Ecto neural progenitor cell (in vitro differentiated cells): Measurements from ENCODE around the gene CLIC4.
"Not testable (repeated sequence)": the region's sequence is repeated elsewhere in the genome, so short reads cannot be mapped to it uniquely, and the experiment has no call there.

Experiments used
- DNase-seq: peaks from one replicate; pipeline ENCODE4 v3.0.0-alpha.2; 2018; ENCODE audit warnings: low spot score

CLIC4 gene

DNA sequence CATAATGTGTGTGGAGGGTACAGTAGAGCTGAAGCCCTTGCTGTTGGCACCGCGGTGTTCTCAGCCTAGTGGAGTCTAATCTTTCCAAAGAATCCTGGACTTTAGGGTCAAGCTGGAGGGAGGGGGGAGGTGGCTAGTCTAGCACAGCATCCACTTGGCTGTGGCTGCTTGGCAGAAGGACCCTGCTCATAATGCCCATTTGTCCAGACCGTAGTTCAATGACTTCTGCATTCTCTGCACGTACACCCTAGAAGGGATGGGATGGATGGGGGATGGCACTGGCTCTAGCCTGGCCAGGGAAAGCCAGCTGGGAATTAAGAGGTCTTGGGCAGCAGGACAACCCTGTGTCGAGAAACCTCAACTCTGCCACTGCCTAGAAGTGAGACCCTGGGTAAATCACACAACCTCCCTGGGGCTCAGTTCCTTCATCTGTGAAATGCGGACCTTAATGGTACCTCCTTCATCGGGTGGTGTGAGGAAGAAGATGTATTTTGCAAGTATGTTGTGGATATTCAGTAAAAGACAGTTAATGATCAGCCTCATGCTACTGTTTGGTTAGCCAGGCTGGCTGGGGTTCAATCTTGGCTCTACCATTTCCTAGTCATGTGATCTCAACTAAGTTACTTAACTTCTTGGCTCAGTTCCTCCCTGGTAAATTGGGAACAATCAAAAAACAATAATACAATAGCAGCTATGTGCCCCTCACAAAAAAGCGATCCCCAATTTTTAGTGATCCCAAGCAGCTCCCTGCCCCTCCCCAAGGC, 27.2 kb upstream of the CLIC4 start:
- DNase-seq: no peak

DNA sequence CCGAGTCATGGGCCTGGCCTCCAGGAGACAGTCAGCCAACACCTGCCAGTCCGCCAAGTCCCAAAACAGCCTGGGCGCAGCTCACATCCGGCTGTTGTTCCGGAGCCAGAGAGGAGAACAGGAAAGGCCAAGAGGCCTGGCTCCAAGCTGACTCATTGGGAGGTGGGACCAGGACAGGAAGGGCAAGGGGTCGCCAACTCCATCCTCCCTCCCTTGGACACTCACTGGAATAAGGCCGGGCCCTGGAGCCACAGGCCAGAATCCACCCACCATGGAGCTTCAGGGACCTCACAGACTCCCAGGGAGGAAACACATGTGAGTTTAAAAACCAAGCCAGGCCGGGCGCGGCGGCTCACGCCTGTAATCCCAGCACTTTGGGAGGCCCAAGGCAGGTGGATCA, 25.1 kb upstream of the CLIC4 start:
- DNase-seq: no peak

DNA sequence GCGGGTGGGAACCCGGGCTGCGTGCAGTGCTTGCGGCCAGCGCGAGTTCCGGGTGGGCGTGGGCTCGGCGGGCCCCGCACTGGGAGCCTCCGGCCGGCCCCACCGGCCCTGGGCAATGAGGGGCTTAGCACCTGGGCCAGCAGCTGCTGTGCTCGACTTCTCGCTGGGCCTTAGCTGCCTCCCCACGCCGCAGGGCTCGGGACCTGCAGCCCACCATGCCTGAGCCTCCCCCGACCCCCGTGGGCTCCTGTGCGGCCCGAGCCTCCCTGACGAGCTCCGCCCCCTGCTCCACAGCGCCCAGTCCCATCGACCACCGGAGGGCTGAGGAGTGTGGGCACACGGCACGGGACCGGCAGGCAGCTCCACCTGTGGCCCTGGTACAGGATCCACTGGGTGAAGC, 23.7 kb upstream of the CLIC4 start:
- no peak for DNase-seq

DNA sequence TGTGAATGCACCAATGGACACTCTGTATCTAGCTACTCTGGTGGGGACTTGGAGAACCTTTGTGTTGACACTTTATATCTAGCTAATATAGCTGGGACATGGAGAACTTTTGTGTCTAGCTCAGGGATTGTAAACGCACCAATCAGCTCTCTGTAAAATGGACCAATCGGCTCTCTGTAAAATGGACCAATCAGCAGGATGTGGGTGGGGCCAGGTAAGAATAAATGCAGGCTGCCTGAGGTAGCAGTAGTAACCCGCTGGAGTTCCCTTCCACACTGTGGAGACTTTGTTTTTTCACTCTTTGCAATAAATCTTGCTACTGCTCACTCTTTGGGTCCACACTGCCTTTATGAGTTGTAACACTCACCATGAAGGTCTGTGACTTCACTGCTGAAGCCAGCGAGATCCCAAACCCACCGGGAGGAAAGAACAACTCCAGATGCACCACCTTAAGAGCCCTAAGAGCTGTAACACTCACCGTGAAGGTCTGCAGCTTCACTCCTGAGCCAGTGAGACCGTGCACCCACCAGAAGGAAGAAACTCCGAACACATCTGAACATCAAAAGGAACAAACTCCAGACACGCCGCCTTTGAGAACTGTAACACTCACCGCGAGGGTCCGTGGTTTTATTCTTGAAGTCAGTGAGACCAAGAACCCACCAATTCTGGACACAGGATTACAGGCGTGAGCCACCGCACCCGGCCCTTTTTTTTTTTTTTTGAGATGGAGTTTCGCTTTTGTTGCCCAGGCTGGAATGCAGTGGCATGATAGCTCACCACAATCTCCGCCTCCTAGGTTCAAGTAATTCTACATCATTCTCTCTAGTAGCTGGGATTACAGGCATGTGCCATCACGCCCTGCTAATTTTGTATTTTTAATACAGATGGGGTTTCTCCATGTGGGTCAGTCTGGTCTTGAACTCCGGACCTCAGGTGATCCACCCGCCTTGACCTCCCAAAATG, 22.9 kb upstream of the CLIC4 start:
- DNase-seq: not testable (repeated sequence)

DNA sequence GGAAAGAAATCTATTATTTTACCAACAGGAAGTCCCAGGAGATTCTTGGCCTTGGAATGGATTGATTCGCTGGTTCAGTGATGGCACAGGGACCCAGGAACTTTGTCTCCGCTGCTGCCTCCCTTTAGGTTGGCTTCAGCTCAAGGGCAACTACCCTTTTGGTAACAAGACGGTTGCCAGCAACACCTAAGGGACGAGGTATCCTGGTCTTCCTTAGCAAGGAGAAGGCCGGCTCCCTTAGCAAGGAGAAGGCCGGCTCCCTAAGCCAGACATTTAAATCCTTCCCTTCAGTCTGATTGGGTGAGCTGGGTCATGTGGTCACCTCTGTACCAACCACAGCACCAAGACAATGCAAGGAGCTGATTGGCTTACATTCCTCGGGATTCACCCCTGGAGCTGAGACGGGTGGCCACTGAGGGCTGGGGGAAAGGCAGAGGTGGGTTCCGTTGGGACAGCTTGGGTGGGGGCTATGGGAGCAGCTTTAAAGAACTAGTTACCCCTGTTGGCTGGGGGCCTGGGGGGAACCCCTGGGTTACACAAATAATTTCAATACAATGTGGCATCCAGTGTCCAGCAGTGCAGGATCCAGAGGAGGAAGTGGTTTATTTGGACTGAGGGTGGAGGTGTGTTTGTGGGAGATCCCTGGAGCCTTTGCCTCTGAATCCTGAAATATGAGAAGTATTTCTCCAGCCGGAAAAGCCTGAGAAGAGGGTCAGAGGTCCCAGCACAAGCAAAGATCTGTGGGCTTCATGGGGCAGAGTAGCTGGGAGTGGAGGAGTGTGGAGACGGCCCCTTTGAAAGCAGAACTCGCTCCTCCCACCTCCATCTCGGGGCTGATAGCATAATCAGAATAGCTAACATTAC, 20.7 kb upstream of the CLIC4 start:
- DNase-seq: peak; percentile 76

DNA sequence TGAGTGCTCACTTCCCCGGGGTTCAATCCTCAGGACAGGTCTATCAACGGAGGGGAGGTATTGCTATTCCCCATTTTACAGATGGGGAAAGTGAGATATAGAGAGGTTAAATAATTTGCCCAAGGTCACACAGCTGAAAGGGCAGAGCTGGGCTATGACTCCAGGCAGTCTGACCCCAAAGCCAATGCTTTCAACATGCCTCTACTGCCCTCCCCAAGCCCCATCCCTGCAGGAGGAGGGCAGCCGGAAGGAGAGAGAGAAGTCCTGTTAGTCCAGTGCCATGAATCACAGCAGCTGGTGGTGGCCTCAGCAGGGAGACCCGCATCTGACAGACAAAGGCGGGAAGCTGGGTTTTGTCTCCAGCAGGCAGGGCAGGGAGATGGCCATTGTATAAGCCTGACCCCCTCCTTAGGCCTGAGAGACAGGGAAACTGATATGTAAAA, 20.0 kb upstream of the CLIC4 start:
- DNase-seq: peak; percentile 69

DNA sequence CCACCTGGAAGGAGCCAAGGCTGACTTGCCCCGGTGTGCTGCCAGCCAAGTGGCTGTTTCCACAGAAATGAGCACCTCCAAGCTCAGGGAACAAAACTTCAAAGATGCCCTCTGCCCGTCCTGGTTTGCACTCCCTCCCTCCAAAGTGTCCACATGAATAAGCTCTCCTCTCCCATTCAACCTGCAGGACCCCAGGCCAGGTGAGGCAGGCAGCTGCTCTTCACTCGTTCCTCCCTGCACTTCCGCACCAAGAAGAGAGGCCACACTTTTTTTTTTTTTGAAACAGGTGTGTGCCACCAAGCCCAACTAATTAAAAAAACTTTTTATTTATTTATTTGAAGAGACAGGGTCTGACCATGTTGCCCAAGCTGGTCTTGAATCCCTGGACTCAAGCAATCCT, 18.5 kb upstream of the CLIC4 start:
- DNase-seq: no peak

DNA sequence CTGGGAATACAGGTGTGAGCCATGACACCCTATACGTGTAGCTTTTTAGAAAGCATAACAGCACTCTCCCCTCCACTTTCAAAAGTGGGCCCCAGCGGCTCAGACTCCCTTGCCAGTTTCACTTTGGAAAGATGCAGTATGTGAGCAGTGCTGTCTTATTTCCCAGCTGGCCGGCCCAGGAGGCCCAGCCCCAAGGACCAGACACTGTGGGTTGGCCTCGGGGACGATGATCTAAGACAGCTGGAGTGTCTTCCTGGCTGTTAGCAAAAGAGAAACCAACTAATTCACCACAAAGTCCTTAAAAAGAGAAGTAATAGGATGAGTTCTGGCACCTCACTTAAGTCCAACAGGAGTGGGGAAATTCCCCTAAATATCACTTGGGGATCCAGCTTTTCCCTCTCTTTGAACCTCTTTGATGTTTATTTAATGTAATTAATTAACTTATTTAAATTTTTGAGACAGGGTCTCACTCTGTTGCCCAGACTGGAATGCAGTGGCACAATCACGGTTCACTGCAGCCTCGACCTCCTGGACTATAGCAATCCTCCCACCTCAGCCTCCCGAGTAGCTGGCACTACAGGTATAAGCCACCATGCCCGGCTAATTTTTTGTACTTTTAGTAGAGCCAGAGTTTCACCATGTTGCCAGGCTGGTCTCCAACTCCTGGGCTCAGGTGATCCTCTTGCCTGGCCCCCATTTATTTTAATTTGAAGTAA, 17.6 kb upstream of the CLIC4 start:
- DNase-seq: no peak

DNA sequence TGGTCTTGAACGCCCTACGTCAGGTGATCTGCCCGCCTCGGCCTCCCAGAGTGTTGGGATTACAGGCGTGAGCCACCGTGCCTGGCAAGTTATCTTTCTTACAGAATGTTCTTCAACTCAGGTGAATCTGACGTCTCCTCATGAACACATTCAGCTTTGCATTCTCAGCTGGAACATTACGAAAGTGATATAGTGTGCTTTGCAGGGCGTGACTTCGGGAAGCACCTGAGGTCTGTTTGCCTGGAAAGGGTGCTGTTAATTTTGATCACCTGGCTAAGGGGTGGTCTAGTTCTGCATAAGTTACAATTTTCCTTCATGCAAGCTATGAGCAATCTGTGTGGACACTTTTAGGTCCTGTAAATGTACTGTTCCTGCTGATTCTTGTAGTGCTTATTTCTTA, 16.3 kb upstream of the CLIC4 start:
- DNase-seq: no peak

DNA sequence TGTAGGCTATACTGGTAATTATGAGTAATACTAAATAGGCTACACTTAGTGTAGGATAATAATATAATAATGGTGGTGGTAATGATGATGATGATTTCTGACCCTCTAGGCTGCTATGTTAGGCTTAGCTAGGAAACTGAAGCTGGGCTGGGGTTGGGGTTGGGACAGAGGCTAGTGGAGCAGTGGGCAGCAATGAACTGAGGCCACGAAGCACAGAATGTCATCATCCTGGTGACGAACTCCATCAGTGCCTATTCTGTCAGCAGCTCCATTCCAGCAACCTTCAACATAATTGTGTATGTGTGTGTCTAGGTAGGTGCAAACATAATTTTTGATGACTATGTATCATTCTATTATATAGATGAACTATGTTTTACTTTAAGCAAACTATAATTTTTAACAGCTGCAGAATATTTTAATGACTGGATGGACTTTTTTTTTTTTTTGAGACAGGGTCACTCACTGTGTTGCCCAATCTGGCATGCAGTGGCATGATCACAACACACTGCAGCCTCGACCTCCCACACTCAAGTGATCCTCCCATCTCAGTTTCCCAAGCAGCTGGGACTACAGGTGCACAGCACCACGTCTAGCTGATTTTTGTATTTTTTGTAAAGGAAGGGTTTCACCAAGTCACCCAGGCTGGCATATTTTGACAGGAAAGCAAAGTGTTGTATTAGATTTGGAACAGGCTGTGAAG, 12.9 kb upstream of the CLIC4 start:
- DNase-seq: no peak

DNA sequence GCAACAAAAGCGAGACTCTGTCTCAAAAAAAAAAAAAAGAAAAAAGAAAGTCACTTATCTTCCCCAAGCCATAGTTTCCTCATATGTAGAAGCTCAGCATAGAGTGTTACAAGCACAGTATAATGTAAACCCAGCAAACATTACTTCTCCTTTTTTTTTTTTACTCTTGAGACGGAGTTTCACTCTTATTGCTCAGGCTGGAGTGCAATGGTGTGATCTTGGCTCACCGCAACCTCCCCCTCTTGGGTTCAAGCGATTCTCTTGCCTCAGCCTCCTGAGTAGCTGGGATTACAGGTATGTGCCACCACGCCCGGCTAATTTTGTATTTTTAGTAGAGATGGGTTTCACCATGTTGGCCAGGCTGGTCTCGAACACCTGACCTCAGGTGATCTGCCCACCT, 11.9 kb upstream of the CLIC4 start:
- not testable (repeated sequence) for DNase-seq

DNA sequence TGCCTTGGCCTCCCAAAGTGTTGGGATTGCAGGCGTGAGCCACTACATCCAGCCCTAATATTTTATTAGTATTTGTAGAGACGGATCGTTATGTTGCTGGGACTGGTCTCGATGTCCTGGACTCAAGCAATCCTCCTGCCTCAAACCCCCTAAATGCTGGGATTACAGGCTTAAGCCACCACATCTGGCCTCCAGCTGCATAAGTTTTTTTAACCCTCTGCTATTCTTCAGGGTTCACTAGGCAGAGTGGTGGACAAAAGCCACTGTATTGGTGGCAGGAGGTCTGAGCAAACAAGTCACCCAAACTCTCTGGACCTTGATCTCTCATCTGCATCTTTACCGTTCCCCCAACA, 10.1 kb upstream of the CLIC4 start:
- no peak for DNase-seq

DNA sequence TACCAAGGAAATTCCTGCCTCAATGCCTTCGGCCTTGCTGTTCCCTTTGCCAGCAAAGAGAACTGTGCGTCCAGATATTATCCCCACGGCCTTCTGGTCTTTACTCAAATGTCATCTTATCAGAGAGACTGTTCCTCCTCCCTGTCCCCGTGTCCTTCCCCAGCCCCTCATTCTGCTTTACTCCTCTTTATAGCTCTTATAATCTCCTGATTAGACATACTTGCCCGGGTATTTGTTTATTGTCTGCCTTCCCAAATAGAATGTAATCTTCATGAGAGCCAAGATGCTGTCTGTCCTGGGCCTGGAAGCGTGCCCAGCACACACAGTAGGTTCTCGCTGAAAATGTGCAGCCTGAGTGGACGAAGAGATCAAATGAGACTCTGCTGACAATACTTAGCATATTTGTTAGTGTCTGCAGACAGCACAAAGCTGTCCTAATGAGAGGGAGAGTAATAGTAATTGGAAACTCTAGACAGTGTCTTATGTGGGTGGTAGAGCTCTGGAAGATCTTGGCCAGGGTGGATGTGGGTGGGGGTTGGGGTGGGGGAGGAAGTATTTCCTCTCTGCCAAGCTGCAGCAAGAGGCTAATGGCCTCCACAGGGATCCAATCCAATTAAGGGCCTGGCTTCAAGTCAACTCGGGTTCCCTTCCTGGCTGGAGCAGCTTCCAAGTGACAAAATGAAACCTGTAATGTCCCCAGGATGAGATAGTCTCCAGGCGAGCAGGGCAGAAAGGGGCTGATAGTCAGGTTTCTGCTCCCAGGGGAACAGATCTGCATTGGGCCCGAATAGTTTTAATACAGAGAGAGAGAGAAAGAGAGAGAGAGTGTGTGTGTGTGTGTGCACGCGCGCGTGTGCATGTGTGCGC, 9.5 kb upstream of the CLIC4 start:
- no peak for DNase-seq

DNA sequence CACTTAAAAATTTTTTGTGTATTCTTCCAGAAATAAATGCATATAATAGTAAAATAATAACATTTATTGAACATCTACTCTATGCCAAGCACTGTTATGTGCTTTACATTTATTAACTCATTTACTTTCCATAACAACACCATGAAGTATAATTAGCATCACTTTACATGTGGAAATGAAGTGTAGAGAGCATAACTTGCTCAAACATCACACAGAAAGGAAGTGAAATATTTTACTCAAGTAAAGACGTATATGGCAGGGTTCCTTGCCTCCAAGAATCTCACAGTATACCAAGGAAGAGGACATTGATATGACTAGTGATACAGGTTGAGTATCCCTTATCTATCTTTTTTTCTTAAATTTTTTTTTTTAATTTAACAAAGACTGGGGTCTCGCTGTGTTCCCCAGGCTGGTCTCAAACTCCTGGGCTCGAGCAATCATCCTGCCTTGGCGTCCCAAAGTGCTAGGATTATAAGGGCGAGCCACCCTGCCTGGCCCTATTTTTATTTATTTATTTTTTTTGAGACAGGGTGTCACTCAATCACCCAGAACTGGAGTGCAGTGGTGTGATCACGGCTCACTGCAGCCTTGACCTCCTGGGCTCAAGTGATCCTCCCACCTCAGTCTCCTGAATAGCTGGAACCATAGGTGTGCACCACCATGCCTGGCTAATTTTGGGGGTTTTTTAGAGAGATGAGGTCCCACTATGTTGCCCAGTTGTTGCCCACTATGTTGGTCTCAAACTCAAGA, 7.7 kb upstream of the CLIC4 start:
- no peak for DNase-seq

DNA sequence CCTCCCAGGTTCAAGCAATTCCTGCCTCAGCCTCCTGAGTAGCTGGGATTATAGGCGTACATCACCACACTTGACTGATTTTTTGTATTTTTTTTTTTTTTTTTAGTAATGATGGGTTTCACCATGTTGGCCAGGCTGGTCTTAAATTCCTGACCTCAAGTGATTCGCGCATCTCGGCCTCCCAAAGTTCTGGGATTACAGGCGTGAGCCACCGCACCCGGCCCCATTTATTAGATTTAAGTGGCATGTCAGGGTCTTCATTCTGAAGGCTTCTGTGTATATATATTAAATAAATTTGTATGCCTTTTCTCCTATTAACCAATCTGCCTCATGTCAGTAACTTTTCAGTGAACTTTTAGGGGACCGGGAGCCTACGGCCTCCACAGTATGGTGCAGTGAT, 6.0 kb upstream of the CLIC4 start:
- DNase-seq: no peak

DNA sequence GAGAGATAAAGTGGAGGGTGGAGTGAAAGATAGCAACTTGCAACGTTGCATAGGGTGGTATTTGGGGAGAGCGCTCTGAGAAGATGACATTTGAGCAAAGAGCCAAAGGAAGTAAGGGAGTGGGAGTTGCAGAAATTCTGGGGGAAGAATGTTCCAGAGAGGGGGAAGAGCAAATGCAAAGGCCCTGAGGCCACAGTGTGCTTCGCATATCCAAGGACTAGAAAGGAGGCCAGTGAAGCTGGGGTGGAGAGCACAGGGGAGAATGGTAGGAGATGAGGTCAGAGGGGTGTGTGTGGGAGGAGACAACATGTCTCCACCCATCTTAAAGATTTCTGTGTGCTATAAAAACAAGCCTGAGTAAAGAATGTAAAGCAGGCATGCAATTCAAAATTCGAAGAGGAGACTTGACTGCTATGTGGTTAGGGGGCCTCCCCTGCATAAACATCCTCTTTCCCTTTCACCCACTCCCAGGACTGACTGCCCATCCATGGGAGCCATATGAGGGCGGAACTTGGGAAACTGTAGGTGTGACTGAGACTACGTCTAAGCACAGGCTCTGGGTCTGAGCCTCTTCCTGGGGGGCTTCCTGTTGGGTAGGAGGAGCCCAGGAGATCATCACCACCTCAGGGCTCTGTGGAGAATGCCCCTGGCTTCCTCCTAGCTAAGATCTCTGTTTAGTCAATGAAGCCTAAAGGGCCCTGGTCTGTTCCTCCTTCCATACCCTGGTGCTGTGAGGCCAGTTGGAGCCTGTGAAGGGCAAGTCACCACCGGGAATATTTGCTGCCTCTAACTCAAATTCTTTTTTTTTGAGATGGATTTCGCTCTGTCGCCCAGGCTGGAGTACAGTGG, 2.9 kb upstream of the CLIC4 start:
- DNase-seq: no peak

DNA sequence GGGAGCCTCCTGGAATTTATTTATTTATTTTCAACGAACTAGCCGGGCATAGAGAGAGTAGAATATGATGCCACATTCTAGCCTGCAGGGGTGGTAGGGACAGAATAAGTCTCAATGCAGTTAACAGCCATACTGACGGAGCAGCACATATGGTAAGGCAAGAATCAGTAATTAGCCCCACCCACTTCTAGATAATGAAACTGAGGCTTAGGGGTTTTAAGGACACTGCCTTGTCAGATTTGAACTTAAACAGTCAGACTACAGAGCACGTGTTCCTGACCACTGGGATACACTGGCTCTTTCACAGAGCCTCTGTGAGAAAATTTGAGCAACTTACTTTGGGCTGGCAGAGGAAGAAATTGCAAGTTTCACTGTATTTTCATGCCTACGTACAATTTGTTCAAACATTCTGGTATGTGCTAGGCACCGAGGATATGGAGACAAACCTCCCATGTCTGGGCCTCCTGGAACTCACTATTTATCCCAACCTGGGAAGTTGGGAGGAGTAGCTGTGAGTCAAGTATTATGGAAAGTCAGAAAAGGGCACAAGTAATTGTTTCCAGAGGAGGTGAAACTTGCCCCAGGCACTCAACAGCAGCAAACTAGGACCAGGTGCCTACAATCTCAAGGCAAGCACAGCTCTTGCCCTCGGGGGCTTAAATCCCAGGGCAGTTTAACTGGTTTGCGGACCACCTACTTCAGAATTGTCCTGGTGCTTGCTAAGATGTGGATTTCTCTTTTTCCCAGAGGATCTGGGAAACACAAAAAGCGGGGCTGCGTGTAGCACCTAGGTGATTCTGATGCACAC, 1.6 kb upstream of the CLIC4 start:
- peak; percentile 62 for DNase-seq
